ENCODE measurements around the gene METTL24. TPM values are rescaled to one million over a fixed set of nuclear protein-coding genes. Genes with fewer than 3 reads are reported as not detected.

Gene METTL24
- total and polyA plus RNA-seq, 10 of the 15 experiments (the other 5 are each of a cell fraction or from before 2014, with no cell fraction given): 0.20 TPM; not detected in 9

GRCh38 chr6:110328259-110328658 lies 29.9 kb downstream of the METTL24 start (continued):
- TF ChIP-seq PML (IDR thresholded peaks at IDR 0.05; ENCODE audit: low read length) (no peak), ETV6 (conservative IDR thresholded peaks at IDR 0.05 in 1 of 2, IDR thresholded peaks at IDR 0.05 in 1 of 2; ENCODE audit: borderline replicate concordance in 1 of 2, low read depth in 1 of 2) (no peak), NR2C1 (IDR thresholded peaks at IDR 0.05) (no peak), STAT3 (IDR thresholded peaks at IDR 0.05; ENCODE audit: low read depth, low read length) (no peak), MEF2B (IDR thresholded peaks at IDR 0.05; ENCODE audit: partially characterized antibody, poor library complexity, severe bottlenecking) (no peak), RFX5 (IDR thresholded peaks at IDR 0.05; ENCODE audit: low read depth, low read length) (no peak), NFYB (IDR thresholded peaks at IDR 0.05; ENCODE audit: insufficient read depth, low read depth, low read length) (no peak), TBL1XR1 (IDR thresholded peaks at IDR 0.05; ENCODE audit: low read depth, low read length) (no peak), IRF5 (IDR thresholded peaks at IDR 0.05; ENCODE audit: borderline replicate concordance) (no peak), NBN (IDR thresholded peaks at IDR 0.05) (no peak)
- TF ChIP-seq, protein P1, sequence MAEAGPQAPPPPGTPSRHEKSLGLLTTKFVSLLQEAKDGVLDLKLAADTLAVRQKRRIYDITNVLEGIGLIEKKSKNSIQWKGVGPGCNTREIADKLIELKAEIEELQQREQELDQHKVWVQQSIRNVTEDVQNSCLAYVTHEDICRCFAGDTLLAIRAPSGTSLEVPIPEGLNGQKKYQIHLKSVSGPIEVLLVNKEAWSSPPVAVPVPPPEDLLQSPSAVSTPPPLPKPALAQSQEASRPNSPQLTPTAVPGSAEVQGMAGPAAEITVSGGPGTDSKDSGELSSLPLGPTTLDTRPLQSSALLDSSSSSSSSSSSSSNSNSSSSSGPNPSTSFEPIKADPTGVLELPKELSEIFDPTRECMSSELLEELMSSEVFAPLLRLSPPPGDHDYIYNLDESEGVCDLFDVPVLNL (IDR thresholded peaks at IDR 0.05; ENCODE audit: low read depth, low read length): no peak
- TF ChIP-seq, protein P2, sequence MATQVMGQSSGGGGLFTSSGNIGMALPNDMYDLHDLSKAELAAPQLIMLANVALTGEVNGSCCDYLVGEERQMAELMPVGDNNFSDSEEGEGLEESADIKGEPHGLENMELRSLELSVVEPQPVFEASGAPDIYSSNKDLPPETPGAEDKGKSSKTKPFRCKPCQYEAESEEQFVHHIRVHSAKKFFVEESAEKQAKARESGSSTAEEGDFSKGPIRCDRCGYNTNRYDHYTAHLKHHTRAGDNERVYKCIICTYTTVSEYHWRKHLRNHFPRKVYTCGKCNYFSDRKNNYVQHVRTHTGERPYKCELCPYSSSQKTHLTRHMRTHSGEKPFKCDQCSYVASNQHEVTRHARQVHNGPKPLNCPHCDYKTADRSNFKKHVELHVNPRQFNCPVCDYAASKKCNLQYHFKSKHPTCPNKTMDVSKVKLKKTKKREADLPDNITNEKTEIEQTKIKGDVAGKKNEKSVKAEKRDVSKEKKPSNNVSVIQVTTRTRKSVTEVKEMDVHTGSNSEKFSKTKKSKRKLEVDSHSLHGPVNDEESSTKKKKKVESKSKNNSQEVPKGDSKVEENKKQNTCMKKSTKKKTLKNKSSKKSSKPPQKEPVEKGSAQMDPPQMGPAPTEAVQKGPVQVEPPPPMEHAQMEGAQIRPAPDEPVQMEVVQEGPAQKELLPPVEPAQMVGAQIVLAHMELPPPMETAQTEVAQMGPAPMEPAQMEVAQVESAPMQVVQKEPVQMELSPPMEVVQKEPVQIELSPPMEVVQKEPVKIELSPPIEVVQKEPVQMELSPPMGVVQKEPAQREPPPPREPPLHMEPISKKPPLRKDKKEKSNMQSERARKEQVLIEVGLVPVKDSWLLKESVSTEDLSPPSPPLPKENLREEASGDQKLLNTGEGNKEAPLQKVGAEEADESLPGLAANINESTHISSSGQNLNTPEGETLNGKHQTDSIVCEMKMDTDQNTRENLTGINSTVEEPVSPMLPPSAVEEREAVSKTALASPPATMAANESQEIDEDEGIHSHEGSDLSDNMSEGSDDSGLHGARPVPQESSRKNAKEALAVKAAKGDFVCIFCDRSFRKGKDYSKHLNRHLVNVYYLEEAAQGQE (IDR thresholded peaks at IDR 0.05; ENCODE audit: low read depth, low read length): no peak

Measured in GM12878 (cell line).